Lower lobe of right lung (tissue), 2 donors: ENCODE measurements around the gene DPYSL3. TPM values are rescaled to one million over a fixed set of nuclear protein-coding genes. Genes with fewer than 3 reads are reported as not detected.
"Not testable (repeated sequence)": the region's sequence is repeated elsewhere in the genome, so short reads cannot be mapped to it uniquely, and the experiment has no call there.

Experiments
- ATAC-seq, 2 donors: fragments of 200-7000 bp; cut with Tn5 transposase; one replicate each; pipeline ENCODE4 v1.9.1; 2020 to 2022; ENCODE audit warnings: mild to moderate bottlenecking in 2 of 2, moderate library complexity in 2 of 2
- DNase-seq: peaks from one replicate; pipeline ENCODE4 v3.0.0-alpha.2; 2020
- H3K27ac ChIP-seq: fragments of 200-600 bp; one replicate; pipeline ENCODE4 v1.8.0; 2022
- H3K27me3 ChIP-seq: fragments of 200-600 bp; one replicate; pipeline ENCODE4 v1.8.0; 2022; ENCODE audit warnings: low read depth
- H3K36me3 ChIP-seq: fragments of 200-600 bp; one replicate; pipeline ENCODE4 v1.8.0; 2022; ENCODE audit warnings: mild to moderate bottlenecking
- H3K4me1 ChIP-seq: fragments of 200-600 bp; one replicate; pipeline ENCODE4 v1.8.0; 2022
- H3K4me3 ChIP-seq: fragments of 200-600 bp; one replicate; pipeline ENCODE4 v1.8.0; 2022; ENCODE audit warnings: mild to moderate bottlenecking
- H3K9me3 ChIP-seq: fragments of 200-600 bp; one replicate; pipeline ENCODE4 v1.8.0; 2022
- CTCF ChIP-seq: fragments of 200-600 bp; IDR thresholded peaks from one replicate; pipeline ENCODE4 v1.8.0; 2022; ENCODE audit warnings: antibody characterized with exemption, mild to moderate bottlenecking
- intact Hi-C: fragments of 100-400 bp; cut with DNase I; formaldehyde crosslinking; loops from one replicate; pipeline ENCODE4 v1.11.0; 2022
- long read RNA-seq: library from polyadenylated mRNA; unstranded; transcript quantifications from one replicate; pipeline ENCODE4 v2.0.0, GENCODE V29; 2021
- total RNA-seq: library from RNA; stranded (reverse); fragmentation: NEBNext Ultra II Directional; extraction: Animal tissue kit (Norgen Biotek cat#: 25700); gene quantifications from one replicate; pipeline ENCODE4 v1.2.1, GENCODE V29; 2021
- donor health status: DM: no; HTN: yes; CAD: no; lungs with severe emphysema.

The DPYSL3 gene
- 45.7 TPM for total RNA-seq
- long read RNA-seq, full-length matches to known transcripts = 1 of 62 reads
- long read RNA-seq, partial matches to known transcripts = 50 of 62 reads
- long read RNA-seq, other reads (novel, unspliced or antisense) = 11 of 62 reads

GRCh38 chr5:147509710-147510651 lies at the start of gene DPYSL3:
Gene DPYSL3, minus strand, starts transcription at chr5:147510068. Its CDS starts 210 bp downstream, at chr5:147509858.
- peak; percentile 92 for ATAC-seq
- H3K4me3 ChIP-seq = peak within 1 kb of the TSS; percentile 66
- no peaks in the 10 kb centered on the region for H3K4me1 ChIP-seq
- H3K27ac ChIP-seq = peak within 1 kb of the TSS; percentile 80
- TF ChIP-seq CTCF = peak; percentile 54
- no peaks in the 10 kb centered on the region for H3K36me3 ChIP-seq
- no peaks in the 10 kb centered on the region for H3K9me3 ChIP-seq
- intact Hi-C loops = no loop called here
- DNase-seq = peak; percentile 67
- peaks cover 15% of the 10 kb centered on the region for H3K27me3 ChIP-seq

GRCh38 chr5:147558826-147559225 lies 49.0 kb upstream of the DPYSL3 start:
- peaks cover 26% of the 10 kb centered on the region for H3K4me1 ChIP-seq
- intact Hi-C loops = no loop called here
- TF ChIP-seq CTCF = peak; percentile 62
- no peaks in the 10 kb centered on the region for H3K36me3 ChIP-seq
- no peak overlapping the region for H3K4me3 ChIP-seq
- H3K9me3 ChIP-seq = no peaks in the 10 kb centered on the region
- DNase-seq = no peak
- no peaks in the 10 kb centered on the region for H3K27me3 ChIP-seq
- H3K27ac ChIP-seq = peak overlapping the region; percentile 10
- peak; percentile 70 to 71 for ATAC-seq

- intact Hi-C loops = no loop called here
- ATAC-seq (peak in 1 of 2 donors; percentile 11), DNase-seq (no peak)
- Histone ChIP-seq H3K4me1 (peaks cover 29% of the 10 kb centered on the region), H3K9me3 (no peaks in the 10 kb centered on the region), H3K27me3 (no peaks in the 10 kb centered on the region), H3K36me3 (no peaks in the 10 kb centered on the region), H3K4me3 (no peak overlapping the region), H3K27ac (peak overlapping the region; percentile 10)
- TF ChIP-seq CTCF = no peak
Measured at GRCh38 chr5:147557876-147558745, 48.2 kb upstream of the DPYSL3 start.

- H3K36me3 ChIP-seq = no peaks in the 10 kb centered on the region
- no peak overlapping the region for H3K4me3 ChIP-seq
- H3K9me3 ChIP-seq = no peaks in the 10 kb centered on the region
- TF ChIP-seq CTCF = no peak
- no peaks in the 10 kb centered on the region for H3K27me3 ChIP-seq
- DNase-seq (no peak), ATAC-seq (no peak)
- intact Hi-C loops = no loop called here
- H3K4me1 ChIP-seq = peaks cover 36% of the 10 kb centered on the region
- H3K27ac ChIP-seq = peak overlapping the region; percentile 73
Measured at GRCh38 chr5:147555176-147555575, 45.3 kb upstream of the DPYSL3 start.

- Histone ChIP-seq H3K9me3 (no peaks in the 10 kb centered on the region), H3K4me1 (peaks cover 36% of the 10 kb centered on the region), H3K36me3 (no peaks in the 10 kb centered on the region), H3K27me3 (no peaks in the 10 kb centered on the region), H3K4me3 (peak overlapping the region; percentile 7), H3K27ac (peak overlapping the region; percentile 73)
- intact Hi-C loops = no loop called here
- peak; percentile 70 to 76 for ATAC-seq
- no peak for DNase-seq
- TF ChIP-seq CTCF = no peak
Measured at GRCh38 chr5:147554261-147554817, 44.5 kb upstream of the DPYSL3 start.

GRCh38 chr5:147553817-147554216 lies 43.9 kb upstream of the DPYSL3 start:
- H3K4me3 ChIP-seq = peak overlapping the region; percentile 7

More at GRCh38 chr5:147553817-147554216, 43.9 kb upstream of the DPYSL3 start:
- peaks cover 31% of the 10 kb centered on the region for H3K4me1 ChIP-seq
- peak overlapping the region; percentile 73 for H3K27ac ChIP-seq
- peak in 1 of 2 donors; percentile 31 for ATAC-seq
- H3K36me3 ChIP-seq, DNase-seq, intact Hi-C loops, H3K9me3 ChIP-seq, H3K27me3 ChIP-seq: not testable (repeated sequence)
